GM23338 (cell line): Measurements from ENCODE around the gene PABPC1L. TPM values are rescaled to one million over a fixed set of nuclear protein-coding genes. Genes with fewer than 3 reads are reported as not detected.

Source experiments
- ATAC-seq: fragments of 200-7000 bp; cut with Tn5 transposase; 3 replicates; pipeline ENCODE4 v1.9.1; 2020
- DNase-seq: peaks from one replicate; pipeline ENCODE4 v3.0.0-alpha.2; 2015; ENCODE audit warnings: low spot score
- H2AFZ ChIP-seq: fragments of 200-600 bp; sonication (generic); 2 replicates; pipeline ENCODE4 v1.8.0; 2016; ENCODE audit warnings: antibody characterized with exemption, mild to moderate bottlenecking, moderate library complexity
- H3F3A ChIP-seq: fragments of 200-600 bp; sonication (generic); replicated peaks from 2 replicates; pipeline ENCODE4 v1.8.0; 2017; ENCODE audit warnings: antibody characterized with exemption, mixed run types, low read depth
- H3K27ac ChIP-seq: fragments of 200-600 bp; sonication (generic); 2 replicates; pipeline ENCODE4 v1.6.1; 2016; ENCODE audit warnings: low read depth
- H3K27me3 ChIP-seq: fragments of 200-600 bp; sonication (generic); 2 replicates; pipeline ENCODE4 v1.8.0; 2016; ENCODE audit warnings: mild to moderate bottlenecking, mixed run types, moderate library complexity; ENCODE audit not compliant: insufficient read depth
- H3K36me3 ChIP-seq: fragments of 200-600 bp; sonication (generic); 2 replicates; pipeline ENCODE4 v1.8.0; 2016; ENCODE audit warnings: mild to moderate bottlenecking; ENCODE audit not compliant: insufficient read depth
- H3K4me1 ChIP-seq: fragments of 200-600 bp; sonication (generic); 2 replicates; pipeline ENCODE4 v1.8.0; 2016; ENCODE audit warnings: mild to moderate bottlenecking, moderate library complexity; ENCODE audit not compliant: insufficient read depth
- H3K4me2 ChIP-seq: fragments of 200-600 bp; sonication (generic); 2 replicates; pipeline ENCODE4 v1.7.1; 2017; ENCODE audit warnings: mixed run types
- H3K4me3 ChIP-seq: fragments of 200-600 bp; sonication (generic); 2 replicates; pipeline ENCODE4 v1.6.1; 2016; ENCODE audit warnings: mixed run types
- H3K79me2 ChIP-seq: fragments of 200-600 bp; sonication (generic); replicated peaks from 2 replicates; pipeline ENCODE4 v1.8.0; 2017; ENCODE audit warnings: mild to moderate bottlenecking; ENCODE audit not compliant: insufficient read depth
- H3K9me2 ChIP-seq: fragments of 200-600 bp; sonication (generic); 2 replicates; pipeline ENCODE4 v1.8.0; 2017; ENCODE audit not compliant: insufficient read depth
- H4K20me1 ChIP-seq: fragments of 200-600 bp; sonication (generic); replicated peaks from 2 replicates; pipeline ENCODE4 v1.8.0; 2017; ENCODE audit warnings: mild to moderate bottlenecking; ENCODE audit not compliant: insufficient read depth
- H3K27ac Mint-ChIP-seq: 2 replicates; pipeline ENCODE4 v1.8.0; 2020; ENCODE audit warnings: inconsistent platforms, mild to moderate bottlenecking, moderate library complexity, mixed read lengths
- H3K27me3 Mint-ChIP-seq: 3 replicates; pipeline ENCODE4 v1.8.0; 2022; ENCODE audit warnings: low read depth, mild to moderate bottlenecking, moderate library complexity, mixed read lengths, inconsistent platforms; ENCODE audit not compliant: insufficient read depth, poor library complexity
- H3K36me3 Mint-ChIP-seq: 3 replicates; pipeline ENCODE4 v1.8.0; 2021; ENCODE audit warnings: low read depth, mild to moderate bottlenecking, inconsistent platforms, moderate library complexity, mixed read lengths
- H3K4me1 Mint-ChIP-seq: 3 replicates; pipeline ENCODE4 v1.8.0; 2020; ENCODE audit warnings: mild to moderate bottlenecking, inconsistent platforms, mixed read lengths
- H3K4me3 Mint-ChIP-seq: 3 replicates; pipeline ENCODE4 v1.8.0; 2021; ENCODE audit warnings: moderate library complexity, mild to moderate bottlenecking, inconsistent platforms, mixed read lengths
- H3K9me3 Mint-ChIP-seq: 3 replicates; pipeline ENCODE4 v1.8.0; 2020; ENCODE audit warnings: moderate library complexity, mild to moderate bottlenecking, inconsistent platforms, mixed read lengths
- CREB1 ChIP-seq: fragments of 250-450 bp; sonication (Bioruptor Pico); IDR thresholded peaks from 2 replicates; pipeline ENCODE4 v1.5.0; 2020; ENCODE audit warnings: low read depth, mild to moderate bottlenecking, moderate library complexity
- EZH2 ChIP-seq: fragments of 200-600 bp; sonication (generic); IDR thresholded peaks from one replicate; pipeline ENCODE4 v1.8.0; 2017; ENCODE audit warnings: antibody characterized with exemption, mild to moderate bottlenecking, low read depth; ENCODE audit not compliant: unreplicated experiment
- EZH2phosphoT487 ChIP-seq: fragments of 200-600 bp; sonication (generic); IDR thresholded peaks from one replicate; pipeline ENCODE4 v1.8.1; 2018; ENCODE audit warnings: antibody characterized with exemption; ENCODE audit not compliant: unreplicated experiment
- JUNB ChIP-seq: IDR thresholded peaks from one replicate; pipeline ENCODE4 v1.6.1; 2016; ENCODE audit warnings: antibody characterized with exemption; ENCODE audit not compliant: unreplicated experiment
- NANOG ChIP-seq: IDR thresholded peaks from 2 replicates; pipeline ENCODE4 v1.6.1; 2016; ENCODE audit warnings: antibody characterized with exemption, borderline replicate concordance
- POLR2AphosphoS5 ChIP-seq: IDR thresholded peaks from 2 replicates; pipeline ENCODE4 v1.6.1; 2016; ENCODE audit warnings: antibody characterized with exemption, low read depth
- STAT1 ChIP-seq: IDR thresholded peaks from one replicate; pipeline ENCODE4 v1.6.1; 2016; ENCODE audit warnings: antibody characterized with exemption; ENCODE audit not compliant: unreplicated experiment
- ZNF114 ChIP-seq: fragments of 250-450 bp; sonication (Bioruptor Pico); IDR thresholded peaks from 2 replicates; pipeline ENCODE4 v1.5.0; 2020; ENCODE audit warnings: mild to moderate bottlenecking, moderate library complexity
- ZNF331 ChIP-seq: fragments of 250-450 bp; sonication (Bioruptor Pico); IDR thresholded peaks from 2 replicates; pipeline ENCODE4 v1.5.0; 2020; ENCODE audit warnings: low read depth, mild to moderate bottlenecking, moderate library complexity
- polyA plus RNA-seq: library from polyadenylated mRNA; unstranded; fragments of >200 nt; fragmentation: Nextera tagmentation; extraction: Ambion mirVana; gene quantifications from 2 replicates; pipeline ENCODE4 v1.2.1, GENCODE V29; 2016
- total RNA-seq: library from RNA; depleted of rRNA; stranded (reverse); fragments of >200 nt; shearing (Covaris generic); gene quantifications from 2 replicates; pipeline ENCODE4 v1.2.3, GENCODE V29; 2014
- TF ChIP-seq, protein P1 (sequence below), 2 experiments: fragments of 200-600 bp in 1 of 2; sonication (generic) in 1 of 2; conservative IDR thresholded peaks; 2 replicates each; pipeline versions ENCODE4 v1.5.1 to v1.6.1; 2016 to 2017; ENCODE audit warnings: antibody characterized with exemption in 2 of 2, low read depth in 2 of 2, mild to moderate bottlenecking in 2 of 2, moderate library complexity in 1 of 2
- TF ChIP-seq, protein P2 (sequence below): IDR thresholded peaks from 2 replicates; pipeline ENCODE4 v1.6.1; 2016; ENCODE audit warnings: antibody characterized with exemption
- TF ChIP-seq, protein P3 (sequence below): IDR thresholded peaks from one replicate; pipeline ENCODE4 v1.6.1; 2018; ENCODE audit warnings: antibody characterized with exemption; ENCODE audit not compliant: unreplicated experiment
- TF ChIP-seq, protein P4 (sequence below): fragments of 250-450 bp; sonication (Bioruptor Pico); IDR thresholded peaks from 2 replicates; pipeline ENCODE4 v1.5.0; 2020; ENCODE audit warnings: mild to moderate bottlenecking, moderate library complexity

The PABPC1L gene
- total and polyA plus RNA-seq, 2 experiments from 2014 or later = 44.4 to 49.1 TPM

DNA sequence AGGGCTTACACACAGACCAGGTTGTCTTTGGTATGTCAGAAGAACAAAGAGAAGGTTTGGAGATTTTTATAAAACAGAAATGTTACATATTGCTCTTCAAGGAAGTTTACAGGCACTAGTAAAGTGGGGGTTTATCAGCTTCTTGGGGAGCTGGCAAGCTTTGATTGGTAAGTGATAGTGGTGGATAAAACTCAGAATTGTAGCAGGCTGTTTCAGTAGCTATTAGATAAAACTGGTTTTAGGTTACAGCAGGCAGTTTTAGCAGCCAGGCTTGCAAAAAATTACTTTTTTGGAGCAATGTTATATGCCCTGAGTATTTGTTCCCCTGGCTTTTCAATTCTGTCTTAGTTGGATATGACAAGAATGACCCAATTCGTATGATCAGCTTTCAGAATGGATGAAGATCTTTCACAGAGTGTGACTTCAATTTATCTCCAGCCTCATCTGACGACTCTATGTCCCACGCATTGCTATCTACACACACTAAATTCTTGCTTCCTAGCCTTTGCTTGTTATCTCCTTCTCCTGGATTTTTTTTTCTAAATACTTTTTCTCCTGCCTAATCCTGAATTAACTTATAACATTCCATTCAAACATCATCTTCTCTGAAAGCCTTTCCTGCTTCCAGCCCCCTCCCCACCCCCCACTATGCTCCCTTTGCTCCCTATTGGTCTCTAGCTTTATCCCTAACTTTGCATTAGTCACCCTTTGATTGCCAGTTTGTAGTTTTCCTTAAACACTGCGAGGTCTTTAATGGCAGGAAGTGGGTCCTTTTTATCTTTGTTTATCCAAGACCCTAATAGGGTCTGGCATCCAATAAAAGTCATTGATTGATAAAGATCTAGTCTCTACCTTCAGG is 51.4 kb downstream of the PABPC1L start:
- H3K27ac Mint-ChIP-seq = no peak overlapping the region
- Histone ChIP-seq H3K4me3 (no peak overlapping the region; the same call in 1 of the 2 replicates), H3K79me2 (peaks cover 28% of the 10 kb centered on the region), H3K9me2 (no peaks in the 10 kb centered on the region), H4K20me1 (peaks cover 11% of the 10 kb centered on the region), H3K4me1 (peaks cover 33% of the 10 kb centered on the region), H3K4me2 (peak overlapping the region; percentile 85), H3K27me3 (peaks cover 42% of the 10 kb centered on the region), H3F3A (peaks cover 6% of the 10 kb centered on the region; the same call in 1 of the 2 replicates), H3K27ac (no peak overlapping the region), H3K36me3 (peaks cover 5% of the 10 kb centered on the region), H2AFZ (no peak overlapping the region)
- H3K9me3 Mint-ChIP-seq = no peaks in the 10 kb centered on the region
- TF ChIP-seq, protein P1, sequence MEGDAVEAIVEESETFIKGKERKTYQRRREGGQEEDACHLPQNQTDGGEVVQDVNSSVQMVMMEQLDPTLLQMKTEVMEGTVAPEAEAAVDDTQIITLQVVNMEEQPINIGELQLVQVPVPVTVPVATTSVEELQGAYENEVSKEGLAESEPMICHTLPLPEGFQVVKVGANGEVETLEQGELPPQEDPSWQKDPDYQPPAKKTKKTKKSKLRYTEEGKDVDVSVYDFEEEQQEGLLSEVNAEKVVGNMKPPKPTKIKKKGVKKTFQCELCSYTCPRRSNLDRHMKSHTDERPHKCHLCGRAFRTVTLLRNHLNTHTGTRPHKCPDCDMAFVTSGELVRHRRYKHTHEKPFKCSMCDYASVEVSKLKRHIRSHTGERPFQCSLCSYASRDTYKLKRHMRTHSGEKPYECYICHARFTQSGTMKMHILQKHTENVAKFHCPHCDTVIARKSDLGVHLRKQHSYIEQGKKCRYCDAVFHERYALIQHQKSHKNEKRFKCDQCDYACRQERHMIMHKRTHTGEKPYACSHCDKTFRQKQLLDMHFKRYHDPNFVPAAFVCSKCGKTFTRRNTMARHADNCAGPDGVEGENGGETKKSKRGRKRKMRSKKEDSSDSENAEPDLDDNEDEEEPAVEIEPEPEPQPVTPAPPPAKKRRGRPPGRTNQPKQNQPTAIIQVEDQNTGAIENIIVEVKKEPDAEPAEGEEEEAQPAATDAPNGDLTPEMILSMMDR (conservative IDR thresholded peaks at IDR 0.05; ENCODE audit: low read depth in 2 of 2) = no peak
- TF ChIP-seq, protein P2, sequence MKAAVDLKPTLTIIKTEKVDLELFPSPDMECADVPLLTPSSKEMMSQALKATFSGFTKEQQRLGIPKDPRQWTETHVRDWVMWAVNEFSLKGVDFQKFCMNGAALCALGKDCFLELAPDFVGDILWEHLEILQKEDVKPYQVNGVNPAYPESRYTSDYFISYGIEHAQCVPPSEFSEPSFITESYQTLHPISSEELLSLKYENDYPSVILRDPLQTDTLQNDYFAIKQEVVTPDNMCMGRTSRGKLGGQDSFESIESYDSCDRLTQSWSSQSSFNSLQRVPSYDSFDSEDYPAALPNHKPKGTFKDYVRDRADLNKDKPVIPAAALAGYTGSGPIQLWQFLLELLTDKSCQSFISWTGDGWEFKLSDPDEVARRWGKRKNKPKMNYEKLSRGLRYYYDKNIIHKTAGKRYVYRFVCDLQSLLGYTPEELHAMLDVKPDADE = no peak
- TF ChIP-seq CREB1 (no peak), JUNB (no peak), EZH2phosphoT487 (no peak), ZNF331 (CRISPR knock-in tag) (no peak), EZH2 (no peak), POLR2AphosphoS5 (no peak), ZNF114 (no peak), NANOG (no peak), STAT1 (no peak)
- TF ChIP-seq, protein P3, sequence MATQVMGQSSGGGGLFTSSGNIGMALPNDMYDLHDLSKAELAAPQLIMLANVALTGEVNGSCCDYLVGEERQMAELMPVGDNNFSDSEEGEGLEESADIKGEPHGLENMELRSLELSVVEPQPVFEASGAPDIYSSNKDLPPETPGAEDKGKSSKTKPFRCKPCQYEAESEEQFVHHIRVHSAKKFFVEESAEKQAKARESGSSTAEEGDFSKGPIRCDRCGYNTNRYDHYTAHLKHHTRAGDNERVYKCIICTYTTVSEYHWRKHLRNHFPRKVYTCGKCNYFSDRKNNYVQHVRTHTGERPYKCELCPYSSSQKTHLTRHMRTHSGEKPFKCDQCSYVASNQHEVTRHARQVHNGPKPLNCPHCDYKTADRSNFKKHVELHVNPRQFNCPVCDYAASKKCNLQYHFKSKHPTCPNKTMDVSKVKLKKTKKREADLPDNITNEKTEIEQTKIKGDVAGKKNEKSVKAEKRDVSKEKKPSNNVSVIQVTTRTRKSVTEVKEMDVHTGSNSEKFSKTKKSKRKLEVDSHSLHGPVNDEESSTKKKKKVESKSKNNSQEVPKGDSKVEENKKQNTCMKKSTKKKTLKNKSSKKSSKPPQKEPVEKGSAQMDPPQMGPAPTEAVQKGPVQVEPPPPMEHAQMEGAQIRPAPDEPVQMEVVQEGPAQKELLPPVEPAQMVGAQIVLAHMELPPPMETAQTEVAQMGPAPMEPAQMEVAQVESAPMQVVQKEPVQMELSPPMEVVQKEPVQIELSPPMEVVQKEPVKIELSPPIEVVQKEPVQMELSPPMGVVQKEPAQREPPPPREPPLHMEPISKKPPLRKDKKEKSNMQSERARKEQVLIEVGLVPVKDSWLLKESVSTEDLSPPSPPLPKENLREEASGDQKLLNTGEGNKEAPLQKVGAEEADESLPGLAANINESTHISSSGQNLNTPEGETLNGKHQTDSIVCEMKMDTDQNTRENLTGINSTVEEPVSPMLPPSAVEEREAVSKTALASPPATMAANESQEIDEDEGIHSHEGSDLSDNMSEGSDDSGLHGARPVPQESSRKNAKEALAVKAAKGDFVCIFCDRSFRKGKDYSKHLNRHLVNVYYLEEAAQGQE = no peak
- TF ChIP-seq, protein P4, sequence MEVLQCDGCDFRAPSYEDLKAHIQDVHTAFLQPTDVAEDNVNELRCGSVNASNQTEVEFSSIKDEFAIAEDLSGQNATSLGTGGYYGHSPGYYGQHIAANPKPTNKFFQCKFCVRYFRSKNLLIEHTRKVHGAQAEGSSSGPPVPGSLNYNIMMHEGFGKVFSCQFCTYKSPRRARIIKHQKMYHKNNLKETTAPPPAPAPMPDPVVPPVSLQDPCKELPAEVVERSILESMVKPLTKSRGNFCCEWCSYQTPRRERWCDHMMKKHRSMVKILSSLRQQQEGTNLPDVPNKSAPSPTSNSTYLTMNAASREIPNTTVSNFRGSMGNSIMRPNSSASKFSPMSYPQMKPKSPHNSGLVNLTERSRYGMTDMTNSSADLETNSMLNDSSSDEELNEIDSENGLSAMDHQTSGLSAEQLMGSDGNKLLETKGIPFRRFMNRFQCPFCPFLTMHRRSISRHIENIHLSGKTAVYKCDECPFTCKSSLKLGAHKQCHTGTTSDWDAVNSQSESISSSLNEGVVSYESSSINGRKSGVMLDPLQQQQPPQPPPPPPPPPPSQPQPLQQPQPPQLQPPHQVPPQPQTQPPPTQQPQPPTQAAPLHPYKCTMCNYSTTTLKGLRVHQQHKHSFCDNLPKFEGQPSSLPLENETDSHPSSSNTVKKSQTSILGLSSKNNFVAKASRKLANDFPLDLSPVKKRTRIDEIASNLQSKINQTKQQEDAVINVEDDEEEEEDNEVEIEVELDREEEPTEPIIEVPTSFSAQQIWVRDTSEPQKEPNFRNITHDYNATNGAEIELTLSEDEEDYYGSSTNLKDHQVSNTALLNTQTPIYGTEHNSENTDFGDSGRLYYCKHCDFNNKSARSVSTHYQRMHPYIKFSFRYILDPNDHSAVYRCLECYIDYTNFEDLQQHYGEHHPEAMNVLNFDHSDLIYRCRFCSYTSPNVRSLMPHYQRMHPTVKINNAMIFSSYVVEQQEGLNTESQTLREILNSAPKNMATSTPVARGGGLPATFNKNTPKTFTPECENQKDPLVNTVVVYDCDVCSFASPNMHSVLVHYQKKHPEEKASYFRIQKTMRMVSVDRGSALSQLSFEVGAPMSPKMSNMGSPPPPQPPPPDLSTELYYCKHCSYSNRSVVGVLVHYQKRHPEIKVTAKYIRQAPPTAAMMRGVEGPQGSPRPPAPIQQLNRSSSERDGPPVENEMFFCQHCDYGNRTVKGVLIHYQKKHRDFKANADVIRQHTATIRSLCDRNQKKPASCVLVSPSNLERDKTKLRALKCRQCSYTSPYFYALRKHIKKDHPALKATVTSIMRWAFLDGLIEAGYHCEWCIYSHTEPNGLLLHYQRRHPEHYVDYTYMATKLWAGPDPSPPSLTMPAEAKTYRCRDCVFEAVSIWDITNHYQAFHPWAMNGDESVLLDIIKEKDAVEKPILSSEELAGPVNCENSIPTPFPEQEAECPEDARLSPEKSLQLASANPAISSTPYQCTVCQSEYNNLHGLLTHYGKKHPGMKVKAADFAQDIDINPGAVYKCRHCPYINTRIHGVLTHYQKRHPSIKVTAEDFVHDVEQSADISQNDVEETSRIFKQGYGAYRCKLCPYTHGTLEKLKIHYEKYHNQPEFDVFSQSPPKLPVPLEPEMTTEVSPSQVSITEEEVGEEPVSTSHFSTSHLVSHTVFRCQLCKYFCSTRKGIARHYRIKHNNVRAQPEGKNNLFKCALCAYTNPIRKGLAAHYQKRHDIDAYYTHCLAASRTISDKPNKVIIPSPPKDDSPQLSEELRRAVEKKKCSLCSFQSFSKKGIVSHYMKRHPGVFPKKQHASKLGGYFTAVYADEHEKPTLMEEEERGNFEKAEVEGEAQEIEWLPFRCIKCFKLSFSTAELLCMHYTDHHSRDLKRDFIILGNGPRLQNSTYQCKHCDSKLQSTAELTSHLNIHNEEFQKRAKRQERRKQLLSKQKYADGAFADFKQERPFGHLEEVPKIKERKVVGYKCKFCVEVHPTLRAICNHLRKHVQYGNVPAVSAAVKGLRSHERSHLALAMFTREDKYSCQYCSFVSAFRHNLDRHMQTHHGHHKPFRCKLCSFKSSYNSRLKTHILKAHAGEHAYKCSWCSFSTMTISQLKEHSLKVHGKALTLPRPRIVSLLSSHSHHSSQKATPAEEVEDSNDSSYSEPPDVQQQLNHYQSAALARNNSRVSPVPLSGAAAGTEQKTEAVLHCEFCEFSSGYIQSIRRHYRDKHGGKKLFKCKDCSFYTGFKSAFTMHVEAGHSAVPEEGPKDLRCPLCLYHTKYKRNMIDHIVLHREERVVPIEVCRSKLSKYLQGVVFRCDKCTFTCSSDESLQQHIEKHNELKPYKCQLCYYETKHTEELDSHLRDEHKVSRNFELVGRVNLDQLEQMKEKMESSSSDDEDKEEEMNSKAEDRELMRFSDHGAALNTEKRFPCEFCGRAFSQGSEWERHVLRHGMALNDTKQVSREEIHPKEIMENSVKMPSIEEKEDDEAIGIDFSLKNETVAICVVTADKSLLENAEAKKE (CRISPR knock-in tag) = no peak
- peak overlapping the region; percentile 28; the same call in 1 of the 3 replicates for H3K4me3 Mint-ChIP-seq
- peaks cover 33% of the 10 kb centered on the region for H3K4me1 Mint-ChIP-seq
- ATAC-seq (no peak), DNase-seq (peak; percentile 49)
- peaks cover 17% of the 10 kb centered on the region for H3K27me3 Mint-ChIP-seq
- H3K36me3 Mint-ChIP-seq = peaks cover 8% of the 10 kb centered on the region; the same call in 2 of the 3 replicates
